Measurements from ENCODE around the gene JAKMIP2.
A peak's percentile ranks its signal among the peaks of the same experiment; 100 is the strongest.
"Not testable (repeated sequence)": the region's sequence is repeated elsewhere in the genome, so short reads cannot be mapped to it uniquely, and the experiment has no call there.

JAKMIP2 gene

GRCh38 chr5:147557876-147558745 is 224.4 kb downstream of the JAKMIP2 start:
- DNase-seq (ENCODE audit: low spot score): no peak

- DNase-seq (ENCODE audit: low spot score): no peak
Measured at GRCh38 chr5:147555176-147555575, 227.4 kb downstream of the JAKMIP2 start.

- DNase-seq (ENCODE audit: low spot score): peak; percentile 53
Measured at GRCh38 chr5:147554261-147554817, 228.2 kb downstream of the JAKMIP2 start.

GRCh38 chr5:147553817-147554216 is 228.7 kb downstream of the JAKMIP2 start:
- not testable (repeated sequence) for DNase-seq (ENCODE audit: low spot score)

GRCh38 chr5:147552897-147553296 is 229.6 kb downstream of the JAKMIP2 start:
- DNase-seq (ENCODE audit: low spot score): no peak

- no peak for DNase-seq (ENCODE audit: low spot score)
Measured at GRCh38 chr5:147551677-147552076, 230.9 kb downstream of the JAKMIP2 start.

- no peak for DNase-seq (ENCODE audit: low spot score)
Measured at GRCh38 chr5:147547730-147548129, 234.8 kb downstream of the JAKMIP2 start.

- no peak for DNase-seq (ENCODE audit: low spot score)
Measured at GRCh38 chr5:147544556-147544955, 238.0 kb downstream of the JAKMIP2 start.

- DNase-seq (ENCODE audit: low spot score): peak; percentile 56
Measured at GRCh38 chr5:147539053-147539452, 243.5 kb downstream of the JAKMIP2 start.

GRCh38 chr5:147538236-147538635 is 244.3 kb downstream of the JAKMIP2 start:
- DNase-seq (ENCODE audit: low spot score): peak; percentile 13

Measured in kidney tubule cell (primary cell).